ENCODE results near the gene CBFA2T2.
"Not testable (repeated sequence)": the region's sequence is repeated elsewhere in the genome, so short reads cannot be mapped to it uniquely, and the experiment has no call there.

Gene CBFA2T2

DNA sequence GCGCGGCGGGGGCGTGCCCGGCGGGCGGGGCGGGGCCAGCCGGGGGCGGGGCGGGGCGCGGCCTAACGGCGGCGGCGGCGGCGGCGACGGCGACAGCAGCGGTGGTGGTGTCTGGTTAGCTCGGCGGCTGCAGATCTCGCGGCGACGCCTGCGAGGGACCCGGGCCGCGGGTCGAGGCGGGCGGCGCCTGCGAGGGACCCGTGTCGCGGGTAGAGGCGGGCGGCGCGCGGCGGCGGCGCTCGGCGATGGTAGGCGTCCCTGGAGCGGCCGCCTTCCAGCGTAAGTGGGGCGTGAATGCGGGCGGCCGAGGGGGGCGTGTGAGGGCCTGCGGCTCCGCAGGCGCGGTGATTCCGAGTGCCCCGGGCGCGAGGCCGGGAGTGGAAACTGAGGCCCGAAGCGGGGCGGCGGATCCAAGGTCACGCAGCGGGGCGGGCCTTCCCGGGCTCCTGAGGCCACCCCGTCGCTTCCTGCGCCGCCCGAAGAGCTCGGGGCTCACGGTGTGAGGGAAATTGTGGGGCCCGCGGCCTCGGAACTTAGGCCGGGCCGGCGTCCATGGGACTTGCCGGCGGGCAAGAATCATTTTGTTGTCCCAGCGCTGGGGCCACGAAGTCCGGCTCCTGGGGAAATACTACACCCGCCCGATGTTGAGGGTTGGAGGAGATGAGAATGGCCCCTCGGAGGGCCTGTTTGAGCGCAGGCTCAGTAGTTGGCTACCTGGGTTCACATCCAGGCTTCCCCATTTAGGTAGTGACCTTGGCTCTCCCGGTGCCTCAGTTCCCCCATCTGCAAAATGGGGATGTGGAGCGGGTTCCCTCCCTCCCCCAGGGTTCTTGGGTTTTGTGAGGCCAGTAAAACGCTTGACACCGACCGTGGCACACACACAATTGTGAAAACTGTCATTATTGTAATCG lies at the start of gene CBFA2T2:
Gene CBFA2T2, plus strand, starts transcription at position 74 of the 911 bp plus-strand sequence. Its CDS starts 172 bp downstream, at position 246.
- peak; percentile 85 for DNase-seq (ENCODE audit: low spot score)

DNA sequence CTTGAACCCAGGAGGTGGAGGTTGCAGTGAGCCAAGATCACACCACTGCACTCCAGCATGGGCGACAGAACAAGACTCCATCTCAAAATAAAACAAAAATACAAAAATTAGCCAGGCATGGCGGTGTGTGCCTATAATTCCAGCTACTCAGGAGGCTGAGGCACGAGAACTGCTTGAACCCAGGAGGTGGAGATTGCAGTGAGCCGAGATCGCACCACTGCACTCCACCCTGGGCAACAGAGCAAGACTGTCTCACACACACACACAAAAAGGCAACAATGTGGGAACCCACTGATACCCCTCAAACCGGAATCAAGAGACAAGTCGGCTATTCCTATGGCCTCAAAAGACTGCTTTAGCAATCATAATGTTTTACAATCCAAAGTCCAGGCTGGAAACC lies 49.3 kb upstream of the CBFA2T2 start:
- DNase-seq (ENCODE audit: low spot score): not testable (repeated sequence)

DNA sequence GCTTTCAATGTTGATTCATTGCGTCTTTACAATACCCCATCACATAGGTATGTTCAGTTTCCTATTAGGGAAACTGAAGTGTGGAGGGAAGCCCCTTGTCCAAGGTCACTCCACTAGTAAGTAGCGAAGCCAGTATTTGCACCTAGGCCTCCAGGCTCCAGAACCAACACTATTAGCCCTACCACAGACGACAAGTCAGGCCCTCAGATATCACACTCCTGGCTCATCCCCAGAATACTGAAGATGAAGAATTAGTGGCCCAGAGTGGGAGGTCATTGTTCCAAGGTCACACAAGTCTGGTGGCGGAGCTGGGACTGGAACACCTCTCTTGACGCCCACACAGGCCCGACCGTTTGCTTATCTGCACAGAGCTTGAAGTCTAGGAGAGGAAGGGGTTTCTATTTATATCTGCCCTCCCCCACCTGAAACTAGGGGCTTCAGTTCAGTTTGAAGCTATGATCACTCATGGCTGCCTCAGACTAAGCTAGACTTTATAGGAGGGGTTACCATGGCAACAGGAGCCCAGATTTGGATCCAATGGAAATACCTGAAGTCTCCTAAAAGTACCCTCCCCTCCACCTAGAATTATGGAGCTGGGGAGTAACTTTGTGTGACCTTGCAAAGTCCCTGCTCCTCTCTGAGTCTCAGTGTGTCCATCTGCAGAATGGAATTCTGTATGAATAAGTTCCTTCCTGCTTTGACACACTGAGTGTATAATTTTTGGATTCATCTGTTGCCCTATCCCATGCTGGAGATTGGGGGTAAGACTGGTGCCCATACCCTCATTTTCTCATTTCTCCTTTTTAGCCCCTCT lies 48.5 kb upstream of the CBFA2T2 start:
- DNase-seq (ENCODE audit: low spot score): no peak

DNA sequence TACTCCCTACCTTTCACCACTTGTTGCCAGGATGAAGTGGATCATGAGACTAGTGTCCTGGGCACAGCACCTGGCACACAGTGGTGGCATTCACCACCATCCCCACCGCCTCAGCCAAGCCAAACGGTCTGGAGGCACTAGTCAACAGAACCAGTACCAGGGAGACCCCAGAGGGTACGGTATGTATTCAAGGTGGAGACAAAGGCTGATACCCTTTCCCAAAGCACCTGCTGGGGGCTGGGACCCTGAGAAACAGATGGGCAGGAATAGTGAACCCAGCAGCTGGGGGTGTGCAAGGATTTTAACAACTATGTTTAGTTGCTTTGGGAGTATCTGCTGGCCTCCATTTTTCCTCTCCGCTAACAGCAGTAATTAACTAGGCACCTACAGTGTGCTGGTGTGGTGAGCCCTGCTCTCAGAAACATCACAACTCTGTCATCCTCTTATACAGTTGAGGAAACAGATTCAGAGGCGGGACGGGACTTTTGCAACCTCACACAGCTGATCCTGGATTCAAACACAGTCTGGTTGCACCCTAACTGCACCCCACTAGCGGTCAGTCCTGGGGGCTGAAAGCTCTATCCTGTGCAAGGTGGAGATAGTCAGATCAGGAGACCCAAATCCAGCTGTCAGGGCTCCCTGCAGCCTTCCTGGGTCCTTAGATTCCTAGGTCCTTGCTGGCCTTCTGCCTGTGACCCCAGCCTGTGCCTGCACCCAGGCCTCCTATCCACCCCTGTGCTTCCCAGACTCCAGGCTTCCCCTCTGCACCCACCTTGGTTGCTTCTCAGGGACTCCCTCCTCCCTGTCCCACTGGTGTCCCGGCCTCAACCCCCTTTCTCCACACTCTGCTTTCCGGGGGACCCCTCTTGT lies 47.5 kb upstream of the CBFA2T2 start:
- no peak for DNase-seq (ENCODE audit: low spot score)

DNA sequence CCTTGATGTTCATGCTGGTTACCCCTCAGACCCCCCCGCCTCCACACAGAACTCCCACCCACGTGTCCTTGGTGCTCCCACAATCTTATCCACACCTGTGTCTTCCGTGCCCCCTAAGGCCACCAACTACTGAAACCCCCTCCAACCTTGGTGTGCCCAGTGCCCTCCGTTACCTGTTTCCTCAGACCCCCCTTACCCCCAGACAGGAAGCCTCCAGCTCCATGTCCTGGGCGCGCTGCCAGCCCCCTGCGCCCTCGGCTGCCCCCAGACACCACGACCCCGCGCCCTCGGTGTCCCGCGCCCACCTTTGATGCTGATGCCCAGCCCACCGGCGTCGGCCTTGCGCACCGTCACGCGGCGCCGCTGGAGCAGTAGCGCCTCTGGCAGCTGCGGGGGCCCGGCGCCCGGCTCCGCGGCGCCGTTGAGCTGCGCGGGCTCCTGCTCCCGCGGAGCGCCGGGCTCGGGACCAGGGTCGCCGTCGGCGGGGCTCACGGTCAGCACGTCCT lies 46.8 kb upstream of the CBFA2T2 start:
- DNase-seq (ENCODE audit: low spot score): peak; percentile 70

DNA sequence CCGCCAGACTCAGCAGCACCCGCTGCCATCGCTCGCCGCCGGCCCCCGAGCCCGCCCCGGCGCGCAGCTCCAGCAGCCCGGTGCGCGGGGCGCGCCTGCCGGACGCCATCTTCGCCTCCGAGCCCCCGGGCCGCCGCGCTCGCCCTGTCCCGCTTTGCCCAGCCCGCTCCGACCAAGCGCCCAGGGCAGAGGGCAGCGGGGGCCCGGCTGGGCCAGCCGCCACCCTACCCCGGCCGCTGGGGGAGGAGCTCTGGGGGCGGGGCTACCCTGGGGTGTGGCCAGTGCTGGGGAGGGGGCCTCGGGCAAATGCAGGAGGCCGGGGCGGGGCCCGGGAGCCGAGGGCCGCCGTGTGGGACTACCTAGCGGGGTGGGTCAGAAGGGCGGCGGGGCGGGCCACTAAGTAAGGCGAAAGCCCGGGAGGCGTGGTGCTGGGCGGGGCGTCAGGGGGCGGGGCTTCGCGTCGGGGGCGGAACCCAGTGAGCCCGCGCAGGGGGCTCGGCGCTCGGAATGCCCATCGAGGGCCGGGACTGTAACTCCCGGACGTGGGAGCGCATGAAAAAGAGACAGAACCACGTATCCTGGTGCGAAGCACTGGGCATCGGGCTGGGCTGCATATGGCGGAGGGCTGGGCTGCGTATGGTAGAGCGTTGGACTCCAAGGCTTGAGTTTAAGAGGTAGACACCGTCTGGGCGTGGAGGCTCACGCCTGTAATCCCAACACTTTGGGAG lies 46.2 kb upstream of the CBFA2T2 start, which contains the start of gene SNTA1:
Gene SNTA1, minus strand, starts transcription at position 252 of the 728 bp plus-strand sequence. Its CDS starts 143 bp downstream, at position 109.
- DNase-seq (ENCODE audit: low spot score): peak; percentile 88

DNA sequence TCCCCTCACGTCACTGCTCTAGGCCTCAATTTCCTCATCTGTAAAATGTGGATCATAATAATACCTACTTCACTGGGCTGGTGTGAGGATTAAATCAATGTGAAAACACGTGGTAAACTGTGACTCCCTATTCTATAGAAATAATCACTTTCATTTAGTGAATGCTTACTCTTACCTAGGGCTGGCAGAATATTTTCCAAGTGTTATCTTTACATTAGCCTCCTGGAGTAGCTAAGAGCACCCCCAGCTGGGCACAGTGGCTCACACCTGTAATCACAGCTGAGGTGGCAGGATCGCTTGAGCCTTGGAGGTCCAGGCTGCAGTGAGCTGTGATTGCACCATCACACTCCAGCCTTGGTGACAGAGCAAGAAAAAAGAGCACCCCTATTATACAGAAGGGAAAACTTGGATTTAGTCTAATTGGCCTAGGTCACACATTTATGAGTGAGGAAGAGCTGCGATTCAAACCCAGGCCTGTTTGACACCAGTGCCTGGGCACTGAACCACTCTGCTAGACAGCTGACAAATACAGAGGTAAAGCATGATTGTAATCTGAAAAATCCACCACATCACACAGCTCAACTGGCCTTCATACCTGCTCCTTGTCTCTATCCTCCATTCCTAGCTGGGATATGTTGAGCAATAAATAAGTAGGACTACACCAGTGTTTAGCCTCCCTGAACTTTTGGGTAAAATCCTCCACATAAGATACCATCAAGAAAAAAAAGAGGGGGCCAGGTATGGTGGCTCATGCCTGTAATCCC lies 44.9 kb upstream of the CBFA2T2 start:
- DNase-seq (ENCODE audit: low spot score): no peak

DNA sequence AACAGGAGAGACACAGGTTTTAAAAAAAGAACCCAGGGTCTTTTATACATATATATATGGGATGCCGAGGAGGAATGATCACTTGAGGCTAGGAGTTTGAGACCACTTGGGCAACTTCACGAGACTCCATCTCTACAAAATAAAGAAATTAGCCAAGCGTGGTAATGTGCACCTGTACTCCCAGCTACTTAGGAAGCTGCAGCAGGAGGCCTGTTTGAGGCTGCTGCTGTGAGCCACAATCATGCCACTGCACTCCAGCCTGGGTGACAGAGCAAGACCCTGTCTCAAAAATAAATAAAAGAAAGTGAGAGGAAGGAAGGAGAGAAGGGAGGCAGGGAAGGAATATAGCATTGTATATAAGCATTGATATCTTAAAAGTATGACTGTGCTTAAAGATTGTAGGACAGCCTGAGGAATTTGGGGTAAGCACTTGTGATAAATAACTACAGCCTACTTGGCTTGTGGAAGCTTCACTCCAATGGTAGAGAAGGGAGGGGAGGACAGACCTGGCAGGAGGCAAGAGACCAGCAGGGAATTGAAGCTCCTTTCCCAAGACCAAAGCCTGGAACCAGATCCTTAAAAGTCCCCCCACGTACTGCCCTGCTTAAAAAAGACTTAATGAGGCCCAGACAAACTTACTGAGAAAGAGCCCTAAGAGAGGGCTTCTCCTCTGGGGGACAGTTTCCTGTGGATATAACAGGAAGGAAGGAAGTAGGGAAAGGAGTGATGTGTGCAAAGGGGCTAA lies 43.8 kb upstream of the CBFA2T2 start:
- DNase-seq (ENCODE audit: low spot score): no peak

DNA sequence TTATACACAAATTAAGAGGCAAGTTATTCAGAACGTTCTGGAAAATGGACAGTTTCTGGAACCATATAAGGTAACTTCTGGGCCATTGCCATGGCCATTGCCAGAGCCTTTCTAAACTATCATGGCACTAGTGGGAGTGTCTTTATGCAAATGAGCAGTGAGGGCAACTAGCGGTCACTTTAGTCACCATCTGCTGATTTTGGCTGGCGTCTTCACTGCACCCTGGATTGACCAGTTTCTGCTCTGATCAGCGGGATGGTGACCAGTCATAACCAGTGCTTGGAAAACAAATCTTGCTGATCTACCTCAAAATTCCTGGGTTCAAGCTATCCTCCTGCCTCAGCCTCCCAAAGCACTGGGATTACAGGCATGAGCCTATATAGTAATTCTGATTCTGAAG lies 39.0 kb upstream of the CBFA2T2 start:
- DNase-seq (ENCODE audit: low spot score): no peak

DNA sequence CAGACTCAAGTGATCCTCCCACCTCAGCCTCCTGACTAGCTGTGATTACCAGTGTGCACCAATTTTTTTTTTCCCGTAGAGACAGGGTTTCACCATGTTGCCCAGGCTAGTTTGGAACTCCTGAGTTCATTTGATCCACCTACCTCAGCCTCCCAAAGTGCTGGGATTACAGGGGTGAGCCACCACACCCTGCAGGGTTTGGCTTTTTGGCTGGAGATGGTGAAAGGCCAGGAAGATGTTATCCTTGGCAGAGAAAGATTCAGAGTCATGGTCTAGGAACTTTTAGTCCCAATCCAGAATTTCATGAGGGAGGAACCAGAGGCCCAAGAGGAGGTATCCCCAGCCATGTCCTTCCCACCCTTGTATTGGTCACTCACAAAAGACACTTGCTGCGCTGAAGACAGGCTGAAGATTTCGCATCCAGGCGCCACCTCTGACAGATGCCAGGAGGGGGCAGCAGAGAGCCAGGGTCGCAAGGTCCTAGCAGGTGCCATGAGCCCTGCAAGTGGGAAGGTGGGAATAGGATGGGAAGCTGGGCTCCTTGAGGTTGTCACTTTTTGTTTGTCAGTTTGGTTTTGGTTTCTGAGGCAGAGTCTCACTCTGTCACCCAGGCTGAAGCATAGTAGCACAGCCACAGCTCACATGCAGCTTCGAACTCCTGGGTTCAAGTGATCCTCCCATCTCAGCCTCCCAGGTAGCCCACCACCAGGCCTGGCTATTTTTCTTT lies 32.8 kb upstream of the CBFA2T2 start:
- peak; percentile 88 for DNase-seq (ENCODE audit: low spot score)

DNA sequence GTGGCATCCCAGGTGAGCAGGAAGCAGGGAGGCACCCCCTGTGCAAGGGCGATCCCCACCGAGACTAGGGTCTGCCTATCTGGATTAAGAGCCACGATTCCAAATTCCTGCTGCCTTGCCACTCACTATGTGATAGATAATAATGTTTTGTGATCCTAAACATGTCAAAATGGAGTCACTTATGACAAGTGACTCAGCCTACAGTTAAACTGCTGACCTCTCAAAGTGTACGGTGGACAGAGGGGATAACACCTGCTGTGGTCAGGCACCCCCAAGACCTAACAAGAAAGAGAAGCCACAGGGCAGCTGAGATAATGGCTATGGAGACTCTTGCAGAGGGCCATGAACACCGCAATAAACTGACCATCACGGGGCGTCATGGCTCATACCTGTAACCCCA lies 30.3 kb upstream of the CBFA2T2 start:
- DNase-seq (ENCODE audit: low spot score): no peak

DNA sequence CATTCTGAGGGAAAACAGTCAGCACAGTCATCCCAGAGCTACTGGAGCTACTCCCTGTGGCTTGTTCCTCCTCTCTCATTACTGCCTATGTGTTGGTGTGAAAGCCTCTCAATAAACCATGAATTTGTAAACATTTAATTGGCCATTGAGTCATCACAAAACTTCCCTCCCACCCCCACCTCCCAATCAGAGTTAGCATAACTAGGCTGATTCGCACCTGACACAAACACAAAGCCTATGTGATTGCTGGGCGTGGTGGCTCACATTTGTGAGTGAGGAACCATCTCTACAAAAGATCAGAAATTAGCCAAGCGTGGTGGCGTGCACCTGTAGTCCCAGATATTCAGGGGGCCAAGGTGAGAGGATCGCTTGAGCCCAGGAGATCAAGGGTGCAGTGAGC lies 29.2 kb upstream of the CBFA2T2 start:
- no peak for DNase-seq (ENCODE audit: low spot score)

DNA sequence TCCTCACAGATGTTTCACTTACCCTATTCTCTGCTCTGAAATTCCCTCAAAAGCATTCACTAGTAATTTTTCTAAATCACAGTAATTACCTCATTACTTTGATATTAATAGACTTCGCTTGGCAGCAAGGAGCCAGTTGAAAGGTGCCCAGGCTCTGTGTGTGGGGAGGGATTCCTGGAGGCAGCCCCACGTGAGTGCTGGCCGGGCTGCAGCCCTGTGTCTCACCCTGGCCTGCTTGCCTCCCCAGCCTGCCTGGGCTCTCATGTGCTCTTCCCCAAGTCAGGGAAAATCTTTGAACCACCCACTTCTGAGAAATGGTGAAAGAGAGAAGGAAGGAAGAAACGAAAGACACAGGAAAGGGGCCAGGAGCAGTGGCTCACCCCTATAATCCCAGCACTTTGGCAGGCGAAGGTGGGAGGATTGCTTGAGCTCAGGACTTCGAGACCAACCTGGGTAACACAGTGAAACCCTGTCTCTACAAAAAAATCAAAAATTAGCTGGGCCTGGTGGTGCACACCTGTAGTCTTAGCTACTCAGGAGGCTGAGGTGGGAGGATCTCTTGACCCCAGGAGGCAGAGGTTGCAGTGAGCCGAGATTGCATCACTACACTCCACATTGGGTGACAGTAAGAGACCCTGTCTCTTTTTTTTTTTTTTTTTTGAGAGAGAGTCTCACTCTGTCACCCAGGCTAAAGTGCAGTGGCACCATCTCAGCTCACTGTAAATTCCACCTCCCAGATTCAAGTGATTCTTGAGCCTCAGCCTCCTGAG lies 26.4 kb upstream of the CBFA2T2 start:
- DNase-seq (ENCODE audit: low spot score): no peak

DNA sequence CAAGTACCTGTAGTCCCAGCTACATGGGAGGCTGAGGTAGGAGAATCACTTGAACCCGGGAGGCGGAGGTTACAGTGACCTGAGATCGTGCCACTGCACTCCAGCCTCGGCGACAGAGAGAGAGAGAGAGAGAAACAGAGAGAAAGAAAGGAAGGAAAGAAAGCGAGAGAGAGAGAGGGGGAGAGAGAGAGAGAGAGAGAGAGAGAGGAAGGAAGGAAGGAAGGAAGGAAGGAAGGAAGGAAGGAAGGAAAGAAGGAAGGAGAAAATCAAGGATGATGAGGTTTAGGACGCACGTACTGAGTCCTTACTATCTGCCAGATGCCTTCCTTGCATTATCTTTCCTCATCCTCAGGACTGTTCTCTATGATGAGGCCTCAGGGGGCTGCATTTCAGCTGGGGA lies 25.1 kb upstream of the CBFA2T2 start:
- not testable (repeated sequence) for DNase-seq (ENCODE audit: low spot score)

DNA sequence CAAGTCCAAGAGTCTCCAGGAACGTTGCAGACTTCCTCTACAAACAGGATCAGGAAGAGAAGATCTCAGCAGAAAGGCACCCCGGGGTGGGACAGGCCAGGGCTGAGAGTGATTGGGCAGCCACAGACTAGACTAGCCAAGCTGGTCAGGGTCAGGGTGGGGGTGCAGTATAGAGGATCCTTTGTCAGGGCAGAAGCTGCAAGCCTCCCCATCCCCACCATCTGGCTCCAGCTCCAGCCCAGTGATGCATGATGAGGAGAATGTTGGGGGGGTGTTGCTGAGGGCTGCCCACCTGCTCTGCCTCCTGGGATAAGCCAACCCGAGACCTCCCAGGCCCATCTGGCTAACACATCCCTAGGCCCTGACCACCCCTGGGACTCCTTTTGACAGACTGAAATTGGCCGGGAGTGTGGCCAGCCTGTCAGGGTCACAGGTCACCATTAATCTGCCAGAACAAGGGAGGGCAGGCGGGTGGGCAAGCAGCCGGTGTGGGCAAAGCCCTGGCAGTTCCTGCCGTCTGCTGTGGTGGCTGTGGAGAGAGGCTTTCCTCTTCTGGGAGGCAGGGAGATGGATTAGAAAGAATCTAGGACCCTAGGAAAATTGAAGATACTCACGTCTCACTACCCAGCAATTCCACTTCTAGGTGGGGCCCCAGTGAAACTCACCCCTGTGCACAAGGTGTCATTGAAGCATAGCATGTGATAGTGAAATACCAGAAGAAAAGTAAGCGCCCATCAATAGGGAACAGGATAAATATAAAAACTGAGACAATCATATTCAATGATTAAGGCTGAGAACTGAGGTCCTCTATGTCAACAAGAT lies 24.2 kb upstream of the CBFA2T2 start:
- DNase-seq (ENCODE audit: low spot score): no peak

DNA sequence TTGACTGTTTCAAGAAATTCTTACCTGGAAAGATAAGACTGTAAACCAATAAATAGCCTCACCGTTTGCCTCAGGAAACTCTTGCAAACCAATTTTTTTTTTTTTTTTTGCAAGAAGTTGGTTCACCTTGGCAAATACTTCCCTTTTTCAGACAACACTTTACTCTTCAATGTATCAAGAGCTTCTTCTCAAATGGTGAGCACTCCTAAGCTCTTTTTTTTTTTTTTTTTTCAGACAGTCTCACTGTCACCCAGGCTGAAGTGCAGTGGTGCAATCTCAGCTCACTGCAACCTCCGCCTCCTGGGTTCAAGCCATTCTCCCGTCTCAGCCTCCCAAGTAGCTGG lies 23.6 kb upstream of the CBFA2T2 start:
- no peak for DNase-seq (ENCODE audit: low spot score)

DNA sequence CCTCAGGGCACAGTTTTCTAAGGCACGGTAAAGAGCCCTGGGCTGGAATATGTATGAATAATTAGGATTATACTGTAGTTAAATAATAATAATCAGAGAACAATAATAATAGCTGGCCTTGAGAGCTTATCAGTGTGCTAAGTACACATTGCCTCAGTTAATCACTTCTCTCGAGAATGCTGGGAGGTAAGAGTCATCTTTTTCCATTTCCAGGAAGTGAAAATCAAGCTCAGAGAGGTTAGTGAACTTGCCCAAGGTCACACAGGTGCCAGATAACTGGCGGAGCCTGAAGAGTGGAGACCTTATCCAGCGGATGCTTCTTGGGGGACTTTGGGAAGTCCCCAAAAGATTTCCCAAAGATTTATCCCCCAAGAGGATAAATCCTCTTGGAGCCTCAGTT lies 19.4 kb upstream of the CBFA2T2 start:
- DNase-seq (ENCODE audit: low spot score): no peak
